ENCODE results near the gene HNRNPH1.
"Not testable (repeated sequence)": the region's sequence is repeated elsewhere in the genome, so short reads cannot be mapped to it uniquely, and the experiment has no call there.

Gene HNRNPH1

DNA sequence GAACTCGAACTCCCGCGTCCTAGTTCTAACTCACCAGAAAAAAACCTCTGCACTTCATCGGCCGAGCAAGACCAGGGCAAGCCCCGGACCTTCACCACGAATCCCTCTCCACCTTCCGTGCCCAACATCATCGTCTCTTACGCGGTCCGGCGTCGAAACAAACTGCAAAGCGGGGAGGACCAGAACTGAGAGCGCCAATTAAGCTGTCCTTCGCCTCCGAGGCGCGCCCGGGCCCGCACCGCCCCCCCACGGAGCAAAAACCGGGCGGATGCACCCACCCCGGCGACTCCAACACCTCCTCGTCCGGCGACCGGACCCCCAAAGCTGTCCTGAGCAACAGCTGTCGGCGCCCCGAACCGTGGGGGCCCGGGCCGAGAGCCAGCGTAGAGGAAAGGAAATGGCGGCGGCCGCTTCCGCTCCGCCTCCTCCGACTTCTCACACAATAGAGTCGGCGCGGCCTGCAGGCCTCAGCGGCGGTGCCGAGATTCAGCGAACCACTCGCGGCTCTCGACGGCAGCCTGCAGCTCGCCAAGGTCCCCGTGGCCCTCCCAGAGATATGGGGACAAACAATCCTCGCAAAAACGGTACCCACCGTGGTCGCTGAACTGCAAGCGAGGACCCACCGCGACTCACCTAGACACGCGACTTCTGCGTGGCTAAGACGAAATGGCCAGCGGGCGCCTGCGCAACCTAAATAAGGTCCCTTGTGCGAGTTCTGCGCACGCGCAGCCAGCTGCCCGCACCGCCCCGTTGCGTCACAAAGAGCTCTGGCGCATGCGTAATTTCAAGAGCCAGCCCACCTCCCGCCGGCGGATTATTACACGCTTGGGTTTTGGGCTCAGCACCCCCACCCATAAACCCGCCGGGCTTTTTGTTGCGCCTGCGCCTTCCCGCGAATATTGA, at the start of gene HNRNPH1:
HNRNPH1 (minus strand) TSS at position 669 of the 903 bp plus-strand sequence; CDS start at position 131, 538 bp downstream.
- peak; percentile 96 for DNase-seq (ENCODE audit: low read depth in 2 of 2)

- peak in 1 of 2 donors; percentile 32 for DNase-seq (ENCODE audit: low read depth in 2 of 2)
These were observed 44.9 kb upstream of the HNRNPH1 start for GRCh38 chr5:179668391-179668790.

GRCh38 chr5:179661647-179662046, 38.2 kb upstream of the HNRNPH1 start:
- not testable (repeated sequence) for DNase-seq (ENCODE audit: low read depth in 2 of 2)

DNA sequence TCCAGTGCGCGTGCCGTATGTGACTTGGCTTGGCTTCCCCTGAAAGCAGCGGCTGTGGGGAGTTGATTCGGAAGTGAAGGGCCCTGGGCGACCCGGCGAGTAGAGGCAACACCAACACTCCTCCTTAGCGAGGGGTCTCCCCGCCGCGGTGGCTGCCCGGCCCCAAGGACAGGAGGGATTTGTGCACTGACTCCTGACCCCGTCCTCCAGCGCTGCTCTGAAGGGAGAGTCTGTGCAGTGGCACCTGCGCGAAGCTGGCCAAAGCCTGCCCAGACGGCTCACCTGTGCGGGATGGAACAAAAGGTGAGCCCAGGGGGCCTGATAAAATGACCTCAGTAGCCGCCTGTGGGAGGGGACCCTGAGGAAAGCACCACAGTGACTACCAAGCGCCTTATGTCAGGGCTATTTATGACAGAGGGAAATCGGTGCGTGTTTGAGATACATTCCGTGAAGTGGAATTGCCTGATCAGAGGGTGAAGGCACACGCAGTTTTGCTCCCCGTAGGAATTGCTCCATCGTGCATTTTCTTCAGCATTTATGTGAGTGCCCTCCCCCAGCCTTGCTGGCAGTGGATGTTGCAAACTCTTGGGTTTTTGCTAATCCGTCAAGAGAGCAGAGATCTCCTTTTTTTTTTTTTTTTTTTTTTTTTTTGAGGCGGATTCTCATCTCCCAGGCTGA, 34.8 kb upstream of the HNRNPH1 start:
- not testable (repeated sequence) for DNase-seq (ENCODE audit: low read depth in 2 of 2)

DNA sequence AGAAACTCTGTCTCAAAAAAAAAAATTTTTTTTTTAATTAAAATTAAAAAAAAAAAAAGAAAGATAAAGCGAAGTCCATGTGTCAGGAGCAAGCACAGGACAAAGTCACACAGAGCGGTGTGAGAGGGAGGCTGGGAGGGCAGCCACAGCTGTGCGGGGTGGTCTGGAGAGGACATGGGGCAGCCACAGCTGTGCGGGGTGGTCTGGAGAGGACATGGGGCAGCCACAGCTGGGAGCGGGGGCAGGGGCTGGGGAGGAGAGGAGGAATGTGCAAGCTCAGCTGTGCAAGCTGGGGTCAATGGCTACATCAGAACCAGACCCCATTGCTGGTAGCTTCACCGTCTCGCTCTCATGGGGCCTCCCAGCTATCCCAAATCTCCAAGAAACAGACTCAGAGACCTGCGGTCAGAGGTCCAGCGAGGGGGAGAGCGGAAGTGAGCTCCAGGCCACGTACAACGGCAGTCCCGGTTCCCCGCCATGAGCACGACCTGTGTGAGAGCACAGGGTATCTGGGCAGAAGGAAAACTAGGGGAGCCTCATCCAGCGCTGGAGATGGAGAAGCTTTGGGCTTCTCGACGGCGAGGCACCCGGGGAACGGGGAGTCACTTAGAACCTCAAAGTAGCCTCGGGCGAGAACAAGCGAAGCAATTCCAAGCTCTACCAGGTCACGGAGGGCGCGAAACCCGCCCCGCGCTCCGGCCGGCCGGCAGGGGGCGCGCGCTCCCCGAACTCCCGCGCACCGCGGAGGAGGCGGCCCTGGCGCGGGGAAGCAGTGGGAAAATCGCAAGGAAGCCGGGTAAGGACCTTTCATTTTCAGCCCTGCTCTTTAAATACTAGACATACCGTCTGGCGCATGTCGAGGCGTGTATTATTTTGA, 34.1 kb upstream of the HNRNPH1 start:
- DNase-seq (ENCODE audit: low read depth in 2 of 2): not testable (repeated sequence)

DNA sequence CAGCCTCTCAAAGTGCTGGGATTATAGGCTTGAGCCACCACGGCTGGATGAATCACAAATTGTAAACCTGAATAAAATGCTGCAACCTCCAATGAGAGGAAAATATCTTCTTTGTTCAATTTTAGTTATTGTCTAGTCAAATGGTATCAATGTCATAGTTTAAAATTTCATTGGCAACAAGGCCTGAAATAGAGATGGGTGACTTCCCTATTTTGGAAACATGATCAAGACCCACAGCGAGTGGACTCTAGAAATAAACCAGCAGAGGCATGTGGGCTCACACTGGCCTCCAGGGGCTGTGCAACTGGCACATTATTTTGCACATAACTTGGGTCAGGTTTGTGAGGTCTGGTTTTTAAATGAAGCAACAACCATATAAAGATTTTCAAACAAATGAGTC, 29.7 kb upstream of the HNRNPH1 start:
- DNase-seq (ENCODE audit: low read depth in 2 of 2): not testable (repeated sequence)

GRCh38 chr5:179650245-179650644, 26.8 kb upstream of the HNRNPH1 start:
- DNase-seq (ENCODE audit: low read depth in 2 of 2): not testable (repeated sequence)

- DNase-seq (ENCODE audit: low read depth in 2 of 2): not testable (repeated sequence)
These were observed 25.8 kb upstream of the HNRNPH1 start for GRCh38 chr5:179649166-179649703.

GRCh38 chr5:179648410-179648809, 24.9 kb upstream of the HNRNPH1 start:
- DNase-seq (ENCODE audit: low read depth in 2 of 2): no peak

DNA sequence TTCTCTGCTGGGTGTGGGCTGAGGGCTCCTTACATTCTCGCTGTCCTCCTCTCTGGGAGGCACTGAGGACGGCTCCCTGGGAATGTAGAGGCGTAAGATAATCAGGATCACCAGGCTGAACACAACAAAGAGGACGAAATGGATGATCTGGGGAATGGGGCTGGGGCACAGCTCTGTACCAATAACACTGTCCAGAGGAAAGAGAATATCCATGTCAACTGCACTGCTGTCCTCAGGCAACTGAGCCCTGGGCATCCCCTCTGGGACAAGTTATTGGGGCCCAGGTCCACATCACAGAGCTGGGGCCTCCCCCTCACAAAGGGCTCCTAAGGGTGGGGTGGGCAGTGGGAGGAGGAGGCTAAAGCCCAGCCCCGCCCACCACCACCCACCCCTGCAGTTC, 21.3 kb upstream of the HNRNPH1 start:
- not testable (repeated sequence) for DNase-seq (ENCODE audit: low read depth in 2 of 2)

DNA sequence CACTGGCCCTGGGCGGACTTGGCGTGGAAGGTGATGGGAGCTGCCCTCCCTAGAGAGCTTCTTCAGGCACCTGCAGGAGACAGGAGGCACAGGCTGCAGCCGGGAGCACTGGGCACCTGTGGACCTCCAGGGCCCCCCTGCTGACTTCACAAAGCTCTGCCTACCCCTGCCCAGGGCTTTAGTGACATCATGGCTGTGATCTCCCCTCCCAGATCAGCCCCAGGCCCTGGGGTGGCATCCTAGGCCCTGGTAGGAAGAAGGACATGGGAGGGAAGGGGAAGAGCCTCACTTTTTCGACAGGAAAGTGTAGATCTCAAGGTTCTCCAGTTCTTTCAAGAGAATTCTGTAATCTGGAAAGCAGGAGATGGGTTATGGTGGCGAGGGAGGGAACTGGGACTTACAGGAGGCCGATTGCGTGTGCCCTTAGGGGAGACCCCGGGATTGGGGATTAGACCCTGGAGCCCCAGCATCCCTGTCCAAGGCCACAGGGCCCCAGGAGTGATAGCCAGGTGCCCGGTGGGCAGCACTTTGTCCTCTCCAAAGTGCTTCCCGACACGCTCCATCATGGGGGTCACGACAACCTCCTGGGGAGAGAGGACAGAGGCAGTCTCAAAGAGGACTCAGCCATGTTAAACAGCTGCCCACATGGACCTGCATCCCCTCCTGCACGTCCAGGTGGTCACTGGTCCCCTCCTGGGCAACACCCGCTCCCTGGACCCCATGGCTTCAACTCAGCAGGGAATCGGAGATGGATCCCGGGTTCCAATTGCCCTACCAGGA, 19.9 kb upstream of the HNRNPH1 start:
- DNase-seq (ENCODE audit: low read depth in 2 of 2): not testable (repeated sequence)

DNA sequence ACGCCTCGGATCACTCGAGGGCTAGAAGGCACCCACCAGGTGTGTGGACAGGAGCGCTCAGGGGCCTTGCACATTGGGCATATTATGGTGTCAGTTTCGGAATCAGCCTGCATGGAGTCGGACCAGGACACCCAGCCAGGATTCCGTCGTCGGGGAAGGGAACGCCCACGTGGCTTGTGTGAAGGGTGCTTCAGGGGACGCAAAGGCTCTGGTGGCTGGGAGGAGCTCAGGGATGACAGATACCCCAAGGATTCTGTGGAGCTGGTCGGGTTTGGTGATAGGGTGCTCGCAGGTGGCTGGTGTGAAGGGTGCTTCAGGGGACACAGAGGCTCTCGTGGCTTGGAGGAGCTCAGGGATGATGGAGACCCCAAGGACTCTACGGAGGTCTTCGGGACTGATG, 19.2 kb upstream of the HNRNPH1 start:
- not testable (repeated sequence) for DNase-seq (ENCODE audit: low read depth in 2 of 2)

DNA sequence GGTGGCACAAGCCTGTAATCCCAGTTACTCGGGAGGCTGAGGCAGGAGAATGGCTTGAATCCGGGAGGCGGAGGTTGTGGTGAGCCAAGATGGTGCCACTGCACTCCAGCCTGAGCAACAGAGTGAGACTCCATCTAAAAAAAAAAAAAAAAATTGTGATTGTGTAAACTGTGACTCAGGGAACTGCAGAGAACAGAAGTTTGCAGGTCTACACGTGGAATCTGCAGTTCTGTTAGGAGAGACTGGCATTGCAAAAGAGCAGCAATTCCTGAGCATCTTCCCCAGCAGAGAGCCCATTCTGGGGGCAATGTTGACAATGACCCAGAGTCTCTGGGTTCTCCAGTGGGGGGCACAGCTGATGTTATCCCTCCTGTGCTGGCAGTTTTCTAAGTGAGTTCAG, 18.3 kb upstream of the HNRNPH1 start:
- not testable (repeated sequence) for DNase-seq (ENCODE audit: low read depth in 2 of 2)

DNA sequence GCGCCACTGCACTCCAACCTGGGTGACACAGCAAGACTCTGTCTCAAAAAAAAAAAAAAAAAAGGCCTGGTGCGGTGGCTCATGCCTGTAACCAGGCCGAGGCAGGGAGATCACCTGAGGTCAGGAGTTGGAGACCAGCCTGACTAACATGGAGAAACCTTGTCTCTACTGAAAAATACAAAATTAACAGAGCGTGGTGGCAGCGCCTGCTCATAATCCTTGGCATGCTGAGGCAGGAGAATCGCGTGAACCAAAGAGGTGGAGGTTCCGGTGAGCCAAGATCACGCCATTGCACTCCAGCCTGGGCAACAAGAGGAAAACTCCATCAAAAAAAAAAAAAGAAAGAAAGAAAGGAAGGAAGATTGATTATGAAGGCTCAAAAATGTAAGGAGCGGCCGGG, 15.8 kb upstream of the HNRNPH1 start:
- not testable (repeated sequence) for DNase-seq (ENCODE audit: low read depth in 2 of 2)

GRCh38 chr5:179634370-179635172, 11.1 kb upstream of the HNRNPH1 start:
- not testable (repeated sequence) for DNase-seq (ENCODE audit: low read depth in 2 of 2)

DNA sequence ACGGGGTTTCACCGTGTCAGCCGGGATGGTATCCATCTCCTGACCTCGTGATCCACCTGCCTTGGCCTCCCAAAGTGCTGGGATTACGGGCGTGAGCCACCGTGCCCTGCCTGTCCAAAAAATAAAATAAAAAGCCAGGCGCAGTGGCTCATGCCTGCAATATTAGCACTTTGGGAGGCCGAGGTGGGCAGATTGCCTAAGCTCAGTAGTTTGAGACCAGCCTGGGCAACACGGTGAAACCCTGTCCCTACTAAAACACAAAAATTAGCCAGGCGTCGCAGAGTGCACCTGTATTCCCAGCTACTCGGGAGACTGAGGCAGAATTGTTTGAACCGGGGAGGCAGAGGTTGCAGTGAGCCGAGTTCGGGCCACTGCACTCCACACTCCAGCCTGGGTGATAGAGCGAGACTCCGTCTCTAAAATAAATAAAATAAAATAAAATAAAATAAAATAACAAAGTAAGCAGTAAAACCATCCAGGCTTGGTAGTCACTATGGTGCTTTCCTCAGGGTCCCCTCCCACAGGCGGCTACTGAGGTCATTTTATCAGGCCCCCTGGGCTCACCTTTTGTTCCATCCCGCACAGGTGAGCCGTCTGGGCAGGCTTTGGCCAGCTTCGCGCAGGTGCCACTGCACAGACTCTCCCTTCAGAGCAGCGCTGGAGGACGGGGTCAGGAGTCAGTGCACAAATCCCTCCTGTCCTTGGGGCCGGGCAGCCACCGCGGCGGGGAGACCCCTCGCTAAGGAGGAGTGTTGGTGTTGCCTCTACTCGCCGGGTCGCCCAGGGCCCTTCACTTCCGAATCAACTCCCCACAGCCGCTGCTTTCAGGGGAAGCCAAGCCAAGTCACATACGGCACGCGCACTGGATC, 10.3 kb upstream of the HNRNPH1 start:
- DNase-seq (ENCODE audit: low read depth in 2 of 2): not testable (repeated sequence)

- no peak for DNase-seq (ENCODE audit: low read depth in 2 of 2)
These were observed 1.4 kb upstream of the HNRNPH1 start for GRCh38 chr5:179624841-179625271.

GRCh38 chr5:179623906-179624741, 653 bp upstream of the HNRNPH1 start:
- DNase-seq (ENCODE audit: low read depth in 2 of 2): peak; percentile 39 to 58

Measured in stimulated activated CD4-positive, alpha-beta T cell treated with anti-CD3 and anti-CD28 coated beads, Interleukin-4, amount 100 ng/mL, for 48 hours (primary cell).